Endothelial cell of umbilical vein (primary cell): Measurements from ENCODE around the gene PTBP3. TPM values are rescaled to one million over a fixed set of nuclear protein-coding genes. Genes with fewer than 3 reads are reported as not detected.

Experiments used
- BruUV-seq: library from RNA; stranded (reverse); fragments of 400-500 nt; replicated peaks from 2 replicates; lab custom pipeline; 2021; lab: Mats Ljungman, UMichigan
- CTCF ChIA-PET: fragments of 300-600, 350-600 bp; sonication (Branson Sonifier 250); formaldehyde crosslinking; loops from one replicate; lab custom pipeline; 2021; ENCODE audit warnings: antibody characterized with exemption, inconsistent platforms; lab: Charles Lee
- POLR2A ChIA-PET: fragments of 300-600, 350-600 bp; sonication (Branson Sonifier 250); formaldehyde crosslinking; loops from one replicate; lab custom pipeline; 2021; ENCODE audit warnings: antibody characterized with exemption, inconsistent platforms; lab: Charles Lee
- DNase-seq: peaks from one replicate; pipeline ENCODE4 v3.0.0-alpha.2; 2011; ENCODE audit warnings: low read depth, low spot score
- FAIRE-seq: peaks from 2 replicates; lab custom pipeline; 2011; peaks lifted over from hg19 to GRCh38; lab: Jason Lieb, UNC
- H2AFZ ChIP-seq: 2 replicates; pipeline ENCODE4 v1.6.0; 2012; ENCODE audit warnings: low read depth, low read length, control low read depth, inconsistent platforms
- H3K27ac ChIP-seq: 2 replicates; pipeline ENCODE4 v1.5.1; 2011; ENCODE audit warnings: low read depth, mild to moderate bottlenecking, control low read depth, low read length, moderate library complexity; ENCODE audit not compliant: insufficient read depth
- H3K27me3 ChIP-seq, 2 experiments: 2 replicates each; pipeline versions ENCODE4 v1.6.0 to v1.6.1; 2011; ENCODE audit warnings: low read length in 2 of 2, mixed read lengths in 1 of 2; ENCODE audit not compliant: control insufficient read depth in 2 of 2, insufficient read depth in 2 of 2
- H3K36me3 ChIP-seq, 2 experiments: 2 replicates in 1 of 2; 3 replicates in 1 of 2; pipeline ENCODE4 v1.5.1; 2011; ENCODE audit warnings: low read length in 2 of 2, mild to moderate bottlenecking in 1 of 2, moderate library complexity in 1 of 2; ENCODE audit not compliant: control insufficient read depth in 2 of 2, insufficient read depth in 2 of 2; ENCODE audit errors: extremely low read depth in 1 of 2
- H3K4me1 ChIP-seq: 3 replicates; pipeline ENCODE4 v1.5.1; 2011; ENCODE audit warnings: mild to moderate bottlenecking, low read length; ENCODE audit not compliant: control insufficient read depth, insufficient read depth; ENCODE audit errors: extremely low read depth
- H3K4me2 ChIP-seq: 2 replicates; pipeline ENCODE4 v1.6.1; 2011; ENCODE audit warnings: low read length, control low read depth, mixed read lengths; ENCODE audit not compliant: insufficient read depth
- H3K4me3 ChIP-seq, 3 experiments: fragments of 200-600 bp in 1 of 3; sonication (generic), shearing (Covaris generic) in 1 of 3; replicated peaks in 1 of 3; 2 replicates each; pipeline ENCODE4 v1.5.1; 2011 to 2016; ENCODE audit warnings: control low read depth in 3 of 3, low read length in 3 of 3, mild to moderate bottlenecking in 2 of 3, inconsistent platforms in 1 of 3, low read depth in 1 of 3, moderate library complexity in 1 of 3; ENCODE audit not compliant: insufficient read depth in 1 of 3
- H3K79me2 ChIP-seq: 2 replicates; pipeline ENCODE4 v1.6.0; 2012; ENCODE audit warnings: low read length, inconsistent platforms; ENCODE audit not compliant: control insufficient read depth, insufficient read depth
- H3K9ac ChIP-seq: replicated peaks from 2 replicates; pipeline ENCODE3; 2011; ENCODE audit warnings: low read length, control low read depth; ENCODE audit not compliant: insufficient read depth; ENCODE audit errors: extremely low read depth
- H3K9me1 ChIP-seq: replicated peaks from 3 replicates; pipeline ENCODE4 v1.6.0; 2011; ENCODE audit warnings: mild to moderate bottlenecking, low read length; ENCODE audit not compliant: control insufficient read depth, insufficient read depth; ENCODE audit errors: extremely low read depth
- H3K9me3 ChIP-seq: replicated peaks from 2 replicates; pipeline ENCODE4 v1.5.1; 2012; ENCODE audit warnings: low read length, inconsistent platforms; ENCODE audit not compliant: control insufficient read depth, insufficient read depth
- H4K20me1 ChIP-seq: replicated peaks from 2 replicates; pipeline ENCODE3; 2011; ENCODE audit warnings: mild to moderate bottlenecking, low read length; ENCODE audit not compliant: control insufficient read depth, insufficient read depth; ENCODE audit errors: extremely low read depth
- CTCF ChIP-seq, 2 donors: IDR thresholded peaks; 1 replicate in 1 of 2; 2 replicates in 1 of 2; pipeline ENCODE4 v1.5.1; 2011; ENCODE audit warnings: low read length in 2 of 2, mild to moderate bottlenecking in 2 of 2, moderate library complexity in 2 of 2, control low read depth in 1 of 2, inconsistent platforms in 1 of 2, low read depth in 1 of 2; ENCODE audit not compliant: insufficient read depth in 1 of 2; ENCODE audit errors: extremely low read depth in 1 of 2
- FOS ChIP-seq: IDR thresholded peaks from 2 replicates; pipeline ENCODE4 v1.6.1; 2011; ENCODE audit warnings: mild to moderate bottlenecking, low read length, moderate library complexity, borderline replicate concordance; ENCODE audit not compliant: insufficient read depth
- JUN ChIP-seq: IDR thresholded peaks from 2 replicates; pipeline ENCODE4 v1.6.1; 2011; ENCODE audit warnings: borderline replicate concordance, low read depth; ENCODE audit not compliant: insufficient read length, insufficient read depth
- MAX ChIP-seq: IDR thresholded peaks from 2 replicates; pipeline ENCODE4 v1.6.1; 2011; ENCODE audit not compliant: insufficient read depth, insufficient read length
- MYC ChIP-seq: IDR thresholded peaks from one replicate; pipeline ENCODE4 v1.6.1; 2011; ENCODE audit warnings: mild to moderate bottlenecking, low read depth, low read length
- POLR2A ChIP-seq: IDR thresholded peaks from 2 replicates; pipeline ENCODE4 v1.6.1; 2012; ENCODE audit warnings: low read depth, mild to moderate bottlenecking, control low read depth, low read length
- POLR2AphosphoS5 ChIP-seq: IDR thresholded peaks from 2 replicates; pipeline ENCODE4 v1.6.1; 2012; ENCODE audit warnings: low read depth, mild to moderate bottlenecking, control low read depth, low read length, moderate library complexity; ENCODE audit not compliant: insufficient read depth
- dilution Hi-C: fragments of 300-500 bp; cut with MboI; formaldehyde crosslinking; loops from one replicate; pipeline ENCODE4 v1.15.0; 2019; ENCODE audit warnings: low sequenced_read_pairs; ENCODE audit not compliant: extremely low pct_ligation_motif_present
- intact Hi-C: fragments of 100-400 bp; cut with micrococcal nuclease; formaldehyde crosslinking; loops from one replicate; pipeline ENCODE4 v1.10.0; 2022
- polyA plus RNA-seq, 4 experiments: library from polyadenylated mRNA; depleted of rRNA in 3 of 4; stranded (reverse) in 3 of 4; unstranded in 1 of 4; fragments of >200 nt; gene quantifications; 2 replicates each; pipeline versions ENCODE4 v1.2.1 to v1.2.3, GENCODE V29; 2011 to 2012; ENCODE audit warnings: missing spikeins in 1 of 4
- total RNA-seq: library from RNA; stranded (reverse); gene quantifications from 2 replicates; pipeline ENCODE4 v1.2.3, GENCODE V29; 2021

PTBP3 gene
- total and polyA plus RNA-seq, 2 donors (not counting 3 experiments of a cell fraction or from before 2014, with no cell fraction given): 42.4 to 75.0 TPM

GRCh38 chr9:112271466-112272098 lies 61.8 kb downstream of the PTBP3 start:
- Histone ChIP-seq H4K20me1 (no peaks in the 10 kb centered on the region), H3K79me2 (peaks cover 51% of the 10 kb centered on the region), H3K27me3 (no peaks in the 10 kb centered on the region), H3K27ac (no peak overlapping the region), H3K4me1 (peaks cover 17% of the 10 kb centered on the region), H3K9me3 (no peaks in the 10 kb centered on the region), H3K9me1 (no peaks in the 10 kb centered on the region), H3K36me3 (peaks cover 0 to under 1% of the 10 kb centered on the region in 2 experiments), H3K4me2 (no peak overlapping the region), H2AFZ (no peak overlapping the region), H3K4me3 (no peak overlapping the region), H3K9ac (no peak overlapping the region)
- dilution Hi-C loops: no loop called here
- FAIRE-seq (no peak), DNase-seq (no peak)
- POLR2A ChIA-PET: no interaction called here
- intact Hi-C loops: no loop called here
- no TSS peak for BruUV-seq
- no peak for TF ChIP-seq JUN
- TF ChIP-seq POLR2AphosphoS5: no peak
- no peak for TF ChIP-seq MYC
- TF ChIP-seq MAX: no peak
- TF ChIP-seq POLR2A: no peak
- no peak for TF ChIP-seq CTCF (IDR thresholded peaks at IDR 0.05; ENCODE audit: extremely low read depth in 1 of 2, insufficient read depth in 1 of 2, low read depth in 1 of 2, low read length in 2 of 2)
- TF ChIP-seq FOS: no peak
- CTCF ChIA-PET: interaction anchor here (0.7 to 1.0 kb wide), 2 partner anchors 20 to 62 kb away, joined by 3 read pairs; partner anchors contain the start of gene PTBP3
